GM23338 (cell line): Measurements from ENCODE around the gene GRIN2A. TPM values are rescaled to one million over a fixed set of nuclear protein-coding genes. Genes with fewer than 3 reads are reported as not detected.

Experiments
- ATAC-seq: fragments of 200-7000 bp; cut with Tn5 transposase; 3 replicates; pipeline ENCODE4 v1.9.1; 2020
- DNase-seq: peaks from one replicate; pipeline ENCODE4 v3.0.0-alpha.2; 2015; ENCODE audit warnings: low spot score
- H2AFZ ChIP-seq: fragments of 200-600 bp; sonication (generic); 2 replicates; pipeline ENCODE4 v1.8.0; 2016; ENCODE audit warnings: antibody characterized with exemption, mild to moderate bottlenecking, moderate library complexity
- H3F3A ChIP-seq: fragments of 200-600 bp; sonication (generic); replicated peaks from 2 replicates; pipeline ENCODE4 v1.8.0; 2017; ENCODE audit warnings: antibody characterized with exemption, mixed run types, low read depth
- H3K27ac ChIP-seq: fragments of 200-600 bp; sonication (generic); 2 replicates; pipeline ENCODE4 v1.6.1; 2016; ENCODE audit warnings: low read depth
- H3K27me3 ChIP-seq: fragments of 200-600 bp; sonication (generic); 2 replicates; pipeline ENCODE4 v1.8.0; 2016; ENCODE audit warnings: mild to moderate bottlenecking, mixed run types, moderate library complexity; ENCODE audit not compliant: insufficient read depth
- H3K36me3 ChIP-seq: fragments of 200-600 bp; sonication (generic); 2 replicates; pipeline ENCODE4 v1.8.0; 2016; ENCODE audit warnings: mild to moderate bottlenecking; ENCODE audit not compliant: insufficient read depth
- H3K4me1 ChIP-seq: fragments of 200-600 bp; sonication (generic); 2 replicates; pipeline ENCODE4 v1.8.0; 2016; ENCODE audit warnings: mild to moderate bottlenecking, moderate library complexity; ENCODE audit not compliant: insufficient read depth
- H3K4me2 ChIP-seq: fragments of 200-600 bp; sonication (generic); 2 replicates; pipeline ENCODE4 v1.7.1; 2017; ENCODE audit warnings: mixed run types
- H3K4me3 ChIP-seq: fragments of 200-600 bp; sonication (generic); 2 replicates; pipeline ENCODE4 v1.6.1; 2016; ENCODE audit warnings: mixed run types
- H3K79me2 ChIP-seq: fragments of 200-600 bp; sonication (generic); replicated peaks from 2 replicates; pipeline ENCODE4 v1.8.0; 2017; ENCODE audit warnings: mild to moderate bottlenecking; ENCODE audit not compliant: insufficient read depth
- H3K9me2 ChIP-seq: fragments of 200-600 bp; sonication (generic); 2 replicates; pipeline ENCODE4 v1.8.0; 2017; ENCODE audit not compliant: insufficient read depth
- H4K20me1 ChIP-seq: fragments of 200-600 bp; sonication (generic); replicated peaks from 2 replicates; pipeline ENCODE4 v1.8.0; 2017; ENCODE audit warnings: mild to moderate bottlenecking; ENCODE audit not compliant: insufficient read depth
- H3K27ac Mint-ChIP-seq: 2 replicates; pipeline ENCODE4 v1.8.0; 2020; ENCODE audit warnings: inconsistent platforms, mild to moderate bottlenecking, moderate library complexity, mixed read lengths
- H3K27me3 Mint-ChIP-seq: 3 replicates; pipeline ENCODE4 v1.8.0; 2022; ENCODE audit warnings: low read depth, mild to moderate bottlenecking, moderate library complexity, mixed read lengths, inconsistent platforms; ENCODE audit not compliant: insufficient read depth, poor library complexity
- H3K36me3 Mint-ChIP-seq: 3 replicates; pipeline ENCODE4 v1.8.0; 2021; ENCODE audit warnings: low read depth, mild to moderate bottlenecking, inconsistent platforms, moderate library complexity, mixed read lengths
- H3K4me1 Mint-ChIP-seq: 3 replicates; pipeline ENCODE4 v1.8.0; 2020; ENCODE audit warnings: mild to moderate bottlenecking, inconsistent platforms, mixed read lengths
- H3K4me3 Mint-ChIP-seq: 3 replicates; pipeline ENCODE4 v1.8.0; 2021; ENCODE audit warnings: moderate library complexity, mild to moderate bottlenecking, inconsistent platforms, mixed read lengths
- H3K9me3 Mint-ChIP-seq: 3 replicates; pipeline ENCODE4 v1.8.0; 2020; ENCODE audit warnings: moderate library complexity, mild to moderate bottlenecking, inconsistent platforms, mixed read lengths
- CREB1 ChIP-seq: fragments of 250-450 bp; sonication (Bioruptor Pico); IDR thresholded peaks from 2 replicates; pipeline ENCODE4 v1.5.0; 2020; ENCODE audit warnings: low read depth, mild to moderate bottlenecking, moderate library complexity
- CTCF ChIP-seq, 2 experiments: fragments of 200-600 bp in 1 of 2; sonication (generic) in 1 of 2; conservative IDR thresholded peaks; 2 replicates each; pipeline versions ENCODE4 v1.5.1 to v1.6.1; 2016 to 2017; ENCODE audit warnings: antibody characterized with exemption in 2 of 2, low read depth in 2 of 2, mild to moderate bottlenecking in 2 of 2, moderate library complexity in 1 of 2
- EZH2phosphoT487 ChIP-seq: fragments of 200-600 bp; sonication (generic); IDR thresholded peaks from one replicate; pipeline ENCODE4 v1.8.1; 2018; ENCODE audit warnings: antibody characterized with exemption; ENCODE audit not compliant: unreplicated experiment
- NANOG ChIP-seq: IDR thresholded peaks from 2 replicates; pipeline ENCODE4 v1.6.1; 2016; ENCODE audit warnings: antibody characterized with exemption, borderline replicate concordance
- POLR2AphosphoS5 ChIP-seq: IDR thresholded peaks from 2 replicates; pipeline ENCODE4 v1.6.1; 2016; ENCODE audit warnings: antibody characterized with exemption, low read depth
- STAT1 ChIP-seq: IDR thresholded peaks from one replicate; pipeline ENCODE4 v1.6.1; 2016; ENCODE audit warnings: antibody characterized with exemption; ENCODE audit not compliant: unreplicated experiment
- ZNF114 ChIP-seq: fragments of 250-450 bp; sonication (Bioruptor Pico); IDR thresholded peaks from 2 replicates; pipeline ENCODE4 v1.5.0; 2020; ENCODE audit warnings: mild to moderate bottlenecking, moderate library complexity
- ZNF331 ChIP-seq: fragments of 250-450 bp; sonication (Bioruptor Pico); IDR thresholded peaks from 2 replicates; pipeline ENCODE4 v1.5.0; 2020; ENCODE audit warnings: low read depth, mild to moderate bottlenecking, moderate library complexity
- polyA plus RNA-seq: library from polyadenylated mRNA; unstranded; fragments of >200 nt; fragmentation: Nextera tagmentation; extraction: Ambion mirVana; gene quantifications from 2 replicates; pipeline ENCODE4 v1.2.1, GENCODE V29; 2016
- total RNA-seq: library from RNA; depleted of rRNA; stranded (reverse); fragments of >200 nt; shearing (Covaris generic); gene quantifications from 2 replicates; pipeline ENCODE4 v1.2.3, GENCODE V29; 2014

Gene GRIN2A
- total and polyA plus RNA-seq, 2 experiments from 2014 or later: 0.89 to 5.1 TPM

GRCh38 chr16:9941245-9941644 lies 241.0 kb downstream of the GRIN2A start:
- Histone ChIP-seq H3K36me3 (no peaks in the 10 kb centered on the region), H3K27ac (no peak overlapping the region), H3K4me1 (peaks cover 6% of the 10 kb centered on the region), H3K4me3 (no peak overlapping the region), H3K4me2 (no peak overlapping the region), H3K79me2 (no peaks in the 10 kb centered on the region), H2AFZ (no peak overlapping the region), H3K27me3 (no peaks in the 10 kb centered on the region), H3K9me2 (0 out of 2 replicates have a peak, but pooled peaks cover 5% of the 10 kb centered on the region), H3F3A (no peaks in the 10 kb centered on the region), H4K20me1 (no peaks in the 10 kb centered on the region)
- Mint-ChIP-seq H3K36me3 (no peaks in the 10 kb centered on the region), H3K9me3 (no peaks in the 10 kb centered on the region), H3K4me1 (peaks cover 12% of the 10 kb centered on the region), H3K27me3 (no peaks in the 10 kb centered on the region), H3K4me3 (no peak overlapping the region), H3K27ac (no peak overlapping the region)
- DNase-seq (no peak), ATAC-seq (no peak)
- no peak for TF ChIP-seq CTCF (conservative IDR thresholded peaks at IDR 0.05; ENCODE audit: low read depth in 2 of 2)

DNA sequence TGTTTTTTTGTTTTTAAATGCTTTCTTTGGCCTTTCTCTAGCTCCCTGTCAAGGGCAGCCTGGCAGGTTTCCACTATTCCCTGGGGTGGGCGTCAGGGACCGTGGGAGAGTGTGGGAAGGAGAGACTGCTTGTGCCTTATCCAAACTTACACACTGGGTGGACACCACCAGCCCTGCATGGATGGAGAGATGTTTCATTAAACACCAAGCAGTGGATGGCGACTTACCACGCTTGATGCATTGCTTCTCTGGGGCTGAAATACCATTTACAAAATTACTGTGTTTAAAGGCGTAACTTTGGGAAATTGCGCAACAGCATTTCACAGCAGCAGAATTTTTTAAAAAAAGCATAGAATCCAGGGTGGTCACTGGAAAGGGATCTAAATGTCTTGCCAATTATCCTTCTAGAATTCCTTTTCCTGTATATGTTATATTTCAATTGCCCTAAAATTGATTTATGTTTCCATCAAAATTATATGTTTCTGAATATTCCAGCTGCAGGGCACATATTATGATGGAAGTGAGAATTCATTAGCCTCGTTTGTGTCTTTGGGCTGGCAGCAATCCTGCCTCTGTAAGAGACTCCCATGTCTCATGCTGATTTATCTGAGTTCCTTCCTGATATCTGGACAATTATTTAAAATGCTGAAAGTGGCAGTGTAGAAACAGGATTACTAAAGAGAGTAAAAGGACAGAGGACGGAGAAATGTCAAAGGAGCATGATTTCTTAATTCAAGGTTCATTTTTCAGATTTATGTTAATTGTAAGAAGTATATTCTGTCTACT lies 247.3 kb downstream of the GRIN2A start:
- H3K9me3 Mint-ChIP-seq: no peaks in the 10 kb centered on the region
- H3K4me3 Mint-ChIP-seq: no peak overlapping the region
- Histone ChIP-seq H3K9me2 (0 out of 2 replicates have a peak, but pooled peaks cover 4% of the 10 kb centered on the region), H3K79me2 (no peaks in the 10 kb centered on the region), H3K27ac (no peak overlapping the region), H2AFZ (no peak overlapping the region), H3K27me3 (no peaks in the 10 kb centered on the region), H3K36me3 (no peaks in the 10 kb centered on the region), H3K4me2 (no peak overlapping the region), H3K4me3 (no peak overlapping the region), H3K4me1 (no peaks in the 10 kb centered on the region), H3F3A (no peaks in the 10 kb centered on the region), H4K20me1 (no peaks in the 10 kb centered on the region)
- TF ChIP-seq ZNF114 (CRISPR knock-in tag) (no peak), STAT1 (no peak), CREB1 (CRISPR knock-in tag) (no peak), EZH2phosphoT487 (no peak), ZNF331 (CRISPR knock-in tag) (no peak), POLR2AphosphoS5 (no peak), NANOG (no peak)
- H3K27ac Mint-ChIP-seq: no peak overlapping the region
- peaks cover 4% of the 10 kb centered on the region for H3K27me3 Mint-ChIP-seq
- H3K36me3 Mint-ChIP-seq: no peaks in the 10 kb centered on the region
- ATAC-seq (no peak), DNase-seq (no peak)
- no peaks in the 10 kb centered on the region for H3K4me1 Mint-ChIP-seq
